Posterior vena cava (tissue), 2 donors: ENCODE measurements around the gene SCN2A. TPM values are rescaled to one million over a fixed set of nuclear protein-coding genes. Genes with fewer than 3 reads are reported as not detected.
"Not testable (repeated sequence)": the region's sequence is repeated elsewhere in the genome, so short reads cannot be mapped to it uniquely, and the experiment has no call there.

ENCODE experiments used
- DNase-seq: peaks from one replicate; pipeline ENCODE4 v3.0.0-alpha.2; 2020; ENCODE audit warnings: low spot score
- intact Hi-C, 2 donors: fragments of 100-400 bp; cut with DNase I; formaldehyde crosslinking; loops; one replicate each; pipeline versions ENCODE4 v1.14.1 to v1.14.2; 2022 to 2023
- total RNA-seq, 2 donors: library from RNA; stranded (reverse); fragmentation: NEBNext Ultra II Directional; extraction: Animal tissue kit (Norgen Biotek cat#: 25700); gene quantifications; one replicate each; pipeline ENCODE4 v1.2.1, GENCODE V29; 2021
- donor health status: DM: yes; HTN: yes; CAD: no.
- donor health status: DM: yes; HTN: yes; CAD: no.

SCN2A gene
- total RNA-seq, 2 donors from 2014 or later: 0.62 to 1.4 TPM

DNA sequence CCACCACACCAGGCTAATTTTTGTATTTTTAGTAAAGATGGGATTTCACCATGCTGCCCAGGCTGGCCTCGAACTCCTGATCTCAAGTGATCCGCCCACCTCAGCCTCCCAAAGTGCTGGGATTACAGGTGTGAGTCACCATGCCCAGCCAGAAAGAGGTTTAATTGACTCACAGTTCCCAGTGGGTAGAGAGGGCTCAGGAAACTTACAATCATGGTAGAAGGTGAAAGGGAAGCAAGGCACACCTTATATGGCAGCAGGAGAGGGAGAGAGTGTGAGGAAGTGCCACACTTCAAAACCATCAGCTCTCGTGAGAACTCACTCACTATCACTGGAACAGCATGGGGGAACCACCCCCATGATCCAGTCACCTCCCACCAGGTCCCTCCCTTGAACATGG lies 159.4 kb downstream of the SCN2A start:
- DNase-seq: not testable (repeated sequence)
- intact Hi-C loops: loop anchor here in 1 of 2 donors (5.0 kb wide), 1 partner anchor 474 kb away; no protein-coding TSS in a partner anchor

- intact Hi-C loops: loop anchor here (5.0 to 10.0 kb wide), 3 partner anchors 293 to 473 kb away; no protein-coding TSS in a partner anchor
- no peak for DNase-seq
Measured at GRCh38 chr2:165401285-165401852, 162.2 kb downstream of the SCN2A start.

GRCh38 chr2:165402162-165402561 lies 162.9 kb downstream of the SCN2A start:
- intact Hi-C loops: loop anchor here (5.0 to 10.0 kb wide), 3 partner anchors 293 to 473 kb away; no protein-coding TSS in a partner anchor
- no peak for DNase-seq

GRCh38 chr2:165406173-165406572 lies 167.0 kb downstream of the SCN2A start:
- no peak for DNase-seq
- intact Hi-C loops: loop anchor here (10.0 kb wide), 2 partner anchors 289 to 469 kb away; no protein-coding TSS in a partner anchor

DNA sequence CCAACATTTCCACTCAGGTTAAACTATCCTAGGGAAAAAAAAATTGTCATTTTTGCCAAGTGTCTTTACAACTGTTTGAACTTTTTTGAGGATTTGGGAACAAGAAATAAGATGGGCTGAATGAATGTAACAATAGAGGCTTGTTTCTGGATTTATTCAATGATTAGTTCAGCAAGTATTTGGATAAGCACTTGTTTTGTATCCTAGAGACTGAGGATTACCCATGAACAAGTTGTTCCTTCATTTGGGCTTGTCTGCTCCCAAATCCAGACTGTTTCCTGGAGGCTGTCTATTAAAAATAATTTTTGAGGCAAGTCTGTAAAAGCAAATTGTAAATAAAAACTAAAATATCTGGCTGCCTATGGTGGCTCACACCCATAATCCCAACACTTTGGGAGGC lies 168.3 kb downstream of the SCN2A start:
- intact Hi-C loops: loop anchor here (10.0 kb wide), 2 partner anchors 287 to 467 kb away; no protein-coding TSS in a partner anchor
- no peak for DNase-seq

DNA sequence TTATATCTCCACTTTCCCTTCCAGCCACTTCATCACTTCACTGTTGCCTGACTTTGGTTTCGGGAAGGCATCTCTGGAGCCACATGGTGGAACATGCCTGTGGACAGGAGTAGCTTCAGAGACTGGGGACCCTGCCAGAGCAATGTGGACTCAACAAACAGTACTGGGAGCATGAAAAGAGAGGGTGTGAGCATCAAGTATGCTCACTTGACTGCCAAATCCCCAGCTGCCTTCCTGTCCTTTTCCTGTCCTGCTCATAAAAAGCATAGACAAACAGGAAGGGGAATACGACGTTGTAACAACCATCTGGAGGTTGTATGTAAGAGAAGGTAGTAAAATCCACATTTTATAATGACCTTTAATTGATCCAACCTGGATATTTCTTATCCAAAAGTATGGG lies 169.0 kb downstream of the SCN2A start:
- DNase-seq: no peak
- intact Hi-C loops: loop anchor here (10.0 kb wide), 2 partner anchors 287 to 467 kb away; no protein-coding TSS in a partner anchor

DNA sequence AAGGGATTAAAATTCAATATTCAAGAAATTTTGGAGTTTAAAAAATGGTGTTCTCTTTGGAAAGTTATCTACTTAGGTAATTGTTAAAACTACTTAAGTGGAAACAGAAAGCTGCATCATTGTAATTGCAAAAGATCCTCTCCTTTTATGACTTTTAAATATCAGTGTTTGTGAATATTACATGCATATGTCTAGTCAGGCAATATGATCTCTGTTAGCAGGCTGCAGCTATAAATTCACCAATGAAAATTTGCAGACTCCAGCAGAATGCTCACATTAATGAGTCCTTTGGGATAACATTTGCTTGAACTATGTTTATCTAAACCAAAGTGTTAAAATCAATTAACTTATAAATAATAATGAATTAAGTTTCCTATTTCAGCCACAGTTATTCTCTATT lies 171.1 kb downstream of the SCN2A start:
- DNase-seq: no peak
- intact Hi-C loops: no loop called here

DNA sequence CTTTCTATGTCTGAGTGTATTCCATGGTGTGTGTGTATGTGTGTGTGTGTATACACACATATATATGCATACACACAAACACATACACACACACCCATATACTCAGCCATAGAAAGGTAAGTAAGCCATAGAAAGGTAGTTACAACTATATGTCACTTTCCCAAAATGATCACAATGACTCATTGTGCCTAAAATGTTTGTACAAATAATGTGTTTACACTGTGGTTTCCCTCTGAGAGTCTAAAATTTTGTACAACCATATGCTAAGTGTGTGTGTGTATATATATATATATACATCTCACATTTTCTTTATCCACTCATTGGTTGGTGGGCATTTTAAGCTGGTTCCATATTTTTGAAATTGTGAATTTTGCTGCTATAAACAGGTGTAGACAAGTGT lies 175.0 kb downstream of the SCN2A start:
- DNase-seq: no peak
- intact Hi-C loops: no loop called here

- no peak for DNase-seq
- intact Hi-C loops: no loop called here
Measured at GRCh38 chr2:165417009-165417408, 177.8 kb downstream of the SCN2A start.

- DNase-seq: no peak
- intact Hi-C loops: no loop called here
Measured at GRCh38 chr2:165420231-165420630, 181.0 kb downstream of the SCN2A start.

DNA sequence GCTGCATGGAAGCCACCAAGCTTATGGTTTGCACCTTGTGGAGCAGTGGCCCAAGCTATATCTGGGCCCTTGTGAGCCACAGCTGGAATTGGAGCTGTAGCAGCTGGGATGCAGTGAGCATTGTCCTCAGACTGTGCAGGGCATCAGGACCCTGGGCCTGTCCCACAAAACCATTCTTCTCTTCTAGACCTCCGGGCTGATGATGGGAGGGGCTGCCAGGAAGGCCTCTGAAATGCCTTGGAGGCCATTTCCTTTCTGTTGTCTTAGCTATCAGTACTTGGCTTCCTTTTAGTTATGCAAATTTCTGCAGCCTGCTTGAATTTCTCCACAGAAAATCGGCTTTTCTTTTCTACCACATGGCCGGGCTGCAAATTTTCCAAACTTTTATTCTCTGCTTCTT lies 183.9 kb downstream of the SCN2A start:
- intact Hi-C loops: no loop called here
- no peak for DNase-seq

DNA sequence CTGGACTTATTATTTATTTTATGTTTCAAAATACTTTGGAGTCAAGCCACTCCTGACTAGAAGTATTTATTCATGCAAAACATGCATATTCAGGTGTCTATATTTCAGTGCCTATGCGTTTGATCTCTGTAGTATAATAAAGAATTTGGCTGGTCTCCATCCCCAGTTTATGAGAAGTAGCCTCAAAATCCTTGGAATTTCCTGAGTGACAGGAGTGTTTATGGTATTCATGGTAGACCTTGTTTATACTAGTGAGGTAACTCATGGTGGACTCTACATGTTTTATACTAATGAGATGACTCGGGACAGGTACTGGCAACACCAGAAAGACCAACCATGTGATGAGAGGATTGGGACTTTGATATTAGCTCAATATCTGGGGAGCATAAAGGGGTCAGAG lies 186.3 kb downstream of the SCN2A start:
- DNase-seq: no peak
- intact Hi-C loops: no loop called here

GRCh38 chr2:165427686-165428085 lies 188.5 kb downstream of the SCN2A start:
- intact Hi-C loops: no loop called here
- no peak for DNase-seq

GRCh38 chr2:165428926-165429325 lies 189.7 kb downstream of the SCN2A start:
- intact Hi-C loops: no loop called here
- DNase-seq: no peak

GRCh38 chr2:165431014-165431413 lies 191.8 kb downstream of the SCN2A start:
- intact Hi-C loops: no loop called here

DNA sequence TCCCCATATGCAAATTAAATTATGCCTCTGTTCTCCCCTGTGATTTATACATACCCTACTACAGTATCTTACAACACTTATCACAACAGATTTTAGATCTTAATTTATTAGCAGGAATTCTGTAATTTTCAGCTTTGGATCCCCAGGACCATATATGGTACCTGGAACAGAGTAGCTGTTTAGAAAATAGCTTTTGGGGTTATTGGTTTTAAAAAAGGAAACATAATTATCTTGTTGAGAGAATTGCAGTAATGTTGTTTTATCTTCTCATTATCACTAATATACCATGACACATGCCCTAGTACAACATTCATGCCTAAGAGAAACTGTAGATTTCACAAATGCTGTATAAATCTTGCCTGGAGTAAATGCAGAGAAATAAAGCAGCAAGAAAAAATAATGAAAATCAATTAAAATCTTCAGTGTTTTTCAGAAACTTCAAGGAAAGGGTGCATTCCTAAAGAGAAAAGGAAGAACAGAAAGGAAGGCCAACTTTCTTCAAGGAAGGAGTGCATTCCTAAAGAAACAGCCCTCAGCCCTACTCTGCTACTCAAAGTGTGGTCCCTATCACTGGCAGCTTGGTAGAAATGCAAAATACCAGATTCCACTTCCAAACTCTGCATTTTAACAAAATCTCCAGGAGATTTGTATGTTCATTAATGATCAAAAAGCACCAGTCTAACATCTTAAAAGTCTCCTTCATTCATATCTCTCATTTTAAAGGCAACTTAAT lies 193.2 kb downstream of the SCN2A start:
- DNase-seq: no peak
- intact Hi-C loops: no loop called here

More at GRCh38 chr2:165431014-165431413, 191.8 kb downstream of the SCN2A start:
- no peak for DNase-seq

GRCh38 chr2:165434865-165435496 lies 195.8 kb downstream of the SCN2A start:
- DNase-seq: no peak
- intact Hi-C loops: no loop called here

DNA sequence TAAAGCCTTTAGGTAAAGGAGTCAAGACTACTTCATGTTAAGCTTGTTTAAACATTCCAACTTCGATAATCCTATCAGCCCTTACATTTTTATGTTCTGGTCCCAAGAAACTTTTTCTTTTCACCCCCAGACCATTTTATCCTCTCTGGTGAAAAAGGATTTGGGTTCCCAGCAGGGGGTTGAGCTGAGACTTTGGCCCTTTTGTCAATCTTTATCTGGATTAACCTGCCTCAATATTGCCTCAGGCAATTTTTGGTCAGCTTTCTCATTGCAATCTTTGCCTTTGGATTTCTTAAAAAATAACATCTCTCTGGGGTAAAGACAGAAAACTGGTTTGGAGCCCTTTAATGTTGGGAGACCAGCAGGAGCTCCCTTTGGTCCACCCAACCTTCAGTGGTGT lies 196.4 kb downstream of the SCN2A start:
- intact Hi-C loops: no loop called here

GRCh38 chr2:165436559-165436958 lies 197.3 kb downstream of the SCN2A start:
- intact Hi-C loops: no loop called here
- no peak for DNase-seq

More for the DNA sequence above, 196.4 kb downstream of the SCN2A start:
- DNase-seq: no peak

GRCh38 chr2:165440367-165440766 lies 201.2 kb downstream of the SCN2A start:
- intact Hi-C loops: no loop called here
- no peak for DNase-seq
